ENCODE results near the gene ADGRF5.

DNA sequence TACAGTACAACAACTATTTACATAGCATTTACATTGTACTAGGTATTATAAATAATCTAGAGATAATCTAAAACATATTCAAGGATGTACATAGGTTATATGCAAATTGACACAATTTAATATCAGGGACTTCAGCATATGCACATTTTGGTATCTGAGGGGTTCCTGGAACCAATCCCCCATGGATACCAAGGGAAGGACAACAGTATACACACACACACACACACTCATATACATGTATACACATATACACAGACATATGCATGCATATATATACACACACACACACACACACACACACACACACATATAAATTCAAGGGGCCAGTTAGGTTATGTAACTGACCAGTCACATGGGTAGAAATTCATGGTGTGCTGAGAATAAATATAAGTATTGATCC lies 24.9 kb downstream of the ADGRF5 start:
- TF ChIP-seq POLR2AphosphoS5 (IDR thresholded peaks at IDR 0.05): no peak
- TF ChIP-seq, protein P1, sequence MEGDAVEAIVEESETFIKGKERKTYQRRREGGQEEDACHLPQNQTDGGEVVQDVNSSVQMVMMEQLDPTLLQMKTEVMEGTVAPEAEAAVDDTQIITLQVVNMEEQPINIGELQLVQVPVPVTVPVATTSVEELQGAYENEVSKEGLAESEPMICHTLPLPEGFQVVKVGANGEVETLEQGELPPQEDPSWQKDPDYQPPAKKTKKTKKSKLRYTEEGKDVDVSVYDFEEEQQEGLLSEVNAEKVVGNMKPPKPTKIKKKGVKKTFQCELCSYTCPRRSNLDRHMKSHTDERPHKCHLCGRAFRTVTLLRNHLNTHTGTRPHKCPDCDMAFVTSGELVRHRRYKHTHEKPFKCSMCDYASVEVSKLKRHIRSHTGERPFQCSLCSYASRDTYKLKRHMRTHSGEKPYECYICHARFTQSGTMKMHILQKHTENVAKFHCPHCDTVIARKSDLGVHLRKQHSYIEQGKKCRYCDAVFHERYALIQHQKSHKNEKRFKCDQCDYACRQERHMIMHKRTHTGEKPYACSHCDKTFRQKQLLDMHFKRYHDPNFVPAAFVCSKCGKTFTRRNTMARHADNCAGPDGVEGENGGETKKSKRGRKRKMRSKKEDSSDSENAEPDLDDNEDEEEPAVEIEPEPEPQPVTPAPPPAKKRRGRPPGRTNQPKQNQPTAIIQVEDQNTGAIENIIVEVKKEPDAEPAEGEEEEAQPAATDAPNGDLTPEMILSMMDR (IDR thresholded peaks at IDR 0.05): no peak
